H1 (cell line): Measurements from ENCODE around the gene FMOD. TPM values are rescaled to one million over a fixed set of nuclear protein-coding genes. Genes with fewer than 3 reads are reported as not detected.

Experiments
- GTF2F1 ChIP-seq: IDR thresholded peaks from 2 replicates; pipeline ENCODE4 v1.6.1; 2012; ENCODE audit warnings: low read depth, low read length, improper control_type of control experiment, borderline replicate concordance
- HDAC6 ChIP-seq: IDR thresholded peaks from one replicate; pipeline ENCODE4 v1.7.1; 2012; ENCODE audit warnings: low read depth, mild to moderate bottlenecking, inconsistent platforms, low read length, moderate library complexity
- JUN ChIP-seq: IDR thresholded peaks from 2 replicates; pipeline ENCODE4 v1.6.1; 2011; ENCODE audit warnings: low read depth, mild to moderate bottlenecking, improper control_type of control experiment, low read length
- MAFK ChIP-seq: IDR thresholded peaks from 2 replicates; pipeline ENCODE4 v1.6.1; 2012; ENCODE audit warnings: low read depth, mild to moderate bottlenecking, improper control_type of control experiment, low read length
- NRF1 ChIP-seq: IDR thresholded peaks from 2 replicates; pipeline ENCODE4 v1.6.1; 2011; ENCODE audit warnings: mild to moderate bottlenecking, low read depth, low read length, improper control_type of control experiment
- RNF2 ChIP-seq: fragments of 200-900, 300-1000 bp; sonication (generic); IDR thresholded peaks from 2 replicates; pipeline ENCODE4 v1.7.1; 2016; ENCODE audit warnings: borderline replicate concordance, low read depth, mild to moderate bottlenecking, antibody characterized with exemption, low read length; ENCODE audit not compliant: poor library complexity, severe bottlenecking; ENCODE audit errors: missing control alignments
- TEAD4 ChIP-seq: IDR thresholded peaks from 2 replicates; pipeline ENCODE4 v1.6.1; 2012; ENCODE audit warnings: low read depth, low read length, inconsistent platforms, mixed read lengths
- polyA plus RNA-seq, 7 experiments: library from polyadenylated mRNA; depleted of rRNA in 3 of 7; stranded (reverse) in 5 of 7; unstranded in 2 of 7; fragments of >200 nt in 5 of 7; fragments of 200-250 nt in 2 of 7; gene quantifications; 1 replicate in 5 of 7; 2 replicates in 1 of 7; 4 replicates in 1 of 7; pipeline versions ENCODE4 v1.2.1 to v1.2.3, GENCODE V29; 2011 to 2013; ENCODE audit warnings: missing spikeins in 2 of 7, mixed read lengths in 2 of 7
- total RNA-seq: library from RNA; stranded (reverse); fragmentation: NEBNext Ultra II Directional; extraction: Animal tissue kit (Norgen Biotek cat#: 25700); gene quantifications from 2 replicates; pipeline ENCODE4 v1.2.1, GENCODE V29; 2021

The FMOD gene
- total and polyA plus RNA-seq, 2 of the 8 experiments (the other 6 are each of a cell fraction or from before 2014, with no cell fraction given): 0.17 to 0.32 TPM

DNA sequence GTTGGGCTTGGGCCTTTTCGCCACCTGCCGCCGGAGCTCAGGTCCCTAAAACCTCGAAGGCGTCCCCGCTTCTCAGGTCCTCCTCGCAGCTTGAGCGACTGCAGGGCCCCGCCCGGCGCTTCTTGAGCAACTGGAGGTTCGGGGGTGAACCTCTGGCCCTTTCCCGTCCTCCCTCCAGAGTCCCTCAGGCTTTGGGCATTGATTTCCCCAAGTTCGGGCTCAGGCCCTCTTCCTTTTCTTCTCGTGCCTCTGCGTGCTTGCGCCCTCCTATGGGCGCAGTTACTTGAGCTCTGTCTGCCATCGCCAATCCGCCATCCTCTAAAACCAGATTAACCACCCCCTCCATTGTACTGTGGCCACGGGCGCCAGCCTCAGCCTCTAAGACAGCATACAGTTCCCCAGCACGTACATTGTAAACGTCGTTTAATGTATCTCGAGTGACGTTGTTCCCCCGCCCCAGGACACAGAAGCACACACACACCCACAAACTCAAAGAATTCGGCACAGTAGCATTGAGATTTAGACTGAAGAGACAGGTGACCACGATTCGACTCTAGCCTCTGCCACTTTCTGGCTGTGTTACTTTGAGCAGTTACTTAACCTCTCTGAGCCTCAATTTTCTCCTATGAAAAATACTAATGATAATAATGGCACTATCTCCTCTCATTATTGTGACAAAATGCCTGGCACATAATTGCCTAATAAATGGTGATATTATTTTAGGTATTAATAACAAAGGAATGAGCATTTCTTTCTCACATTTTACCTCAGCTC is 23.1 kb downstream of the FMOD start (continued):
- TF ChIP-seq HDAC6 (no peak), TEAD4 (no peak), NRF1 (no peak), JUN (no peak), RNF2 (no peak), MAFK (no peak), GTF2F1 (no peak)
- TF ChIP-seq, all 59 proteins: peak for 16
